SK-N-SH (cell line): Measurements from ENCODE around the gene CAMK4. TPM values are rescaled to one million over a fixed set of nuclear protein-coding genes. Genes with fewer than 3 reads are reported as not detected.
A peak's percentile ranks its signal among the peaks of the same experiment; 100 is the strongest.

Experiments
- CTCF ChIA-PET: fragments of 300-600, 350-600 bp; formaldehyde crosslinking; extraction: SDS; loops from one replicate; lab custom pipeline; 2021; lab: Yijun Ruan, JAX
- POLR2A ChIA-PET: fragments of 350-600 bp; sonication (Branson Sonifier 250); formaldehyde crosslinking; extraction: SDS; loops from one replicate; lab custom pipeline; 2020; ENCODE audit warnings: antibody characterized with exemption, inconsistent platforms; lab: Yijun Ruan, JAX
- DNase-seq: peaks from one replicate; pipeline ENCODE4 v3.0.0; 2012
- H2AFZ ChIP-seq: fragments of 200-600 bp; sonication (generic); 2 replicates; pipeline ENCODE4 v1.8.1; 2016; ENCODE audit warnings: antibody characterized with exemption, mild to moderate bottlenecking, low read depth
- H3F3A ChIP-seq: fragments of 200-600 bp; sonication (generic); replicated peaks from 2 replicates; pipeline ENCODE3; 2016; ENCODE audit warnings: antibody characterized with exemption, mild to moderate bottlenecking; ENCODE audit not compliant: insufficient read depth
- H3K27ac ChIP-seq, 2 experiments: fragments of 200-500 bp in 1 of 2; fragments of 200-600 bp in 1 of 2; sonication (Bioruptor generic) in 1 of 2; sonication (generic), shearing (Covaris generic) in 1 of 2; 2 replicates each; pipeline versions ENCODE4 v1.5.1 to v1.6.1; 2014 to 2016; ENCODE audit warnings: low read depth in 2 of 2, inconsistent platforms in 1 of 2, low read length in 1 of 2, mild to moderate bottlenecking in 1 of 2, mixed read lengths in 1 of 2
- H3K27me3 ChIP-seq: fragments of 200-600 bp; sonication (generic), shearing (Covaris generic); 2 replicates; pipeline ENCODE4 v1.6.1; 2016; ENCODE audit warnings: mixed run types; ENCODE audit not compliant: insufficient read depth
- H3K36me3 ChIP-seq, 2 experiments: fragments of 200-500 bp in 1 of 2; fragments of 200-600 bp in 1 of 2; sonication (Bioruptor generic) in 1 of 2; sonication (generic) in 1 of 2; replicated peaks in 1 of 2; 2 replicates each; pipeline versions ENCODE3 to v1.5.1; 2014 to 2016; ENCODE audit warnings: low read length in 1 of 2, mild to moderate bottlenecking in 1 of 2; ENCODE audit not compliant: insufficient read depth in 2 of 2, control insufficient read depth in 1 of 2
- H3K4me1 ChIP-seq, 2 experiments: fragments of 200-500 bp in 1 of 2; fragments of 200-600 bp in 1 of 2; sonication (Bioruptor generic) in 1 of 2; sonication (generic), shearing (Covaris generic) in 1 of 2; 2 replicates each; pipeline versions ENCODE4 v1.5.1 to v1.6.1; 2014 to 2016; ENCODE audit warnings: low read depth in 1 of 2, low read length in 1 of 2, mixed run types in 1 of 2; ENCODE audit not compliant: insufficient read depth in 2 of 2, control insufficient read depth in 1 of 2
- H3K4me2 ChIP-seq: fragments of 200-600 bp; sonication (generic), shearing (Covaris generic); 2 replicates; pipeline ENCODE4 v1.6.1; 2017; ENCODE audit warnings: mixed run types
- H3K4me3 ChIP-seq, 2 experiments: fragments of 200-500 bp in 1 of 2; fragments of 200-600 bp in 1 of 2; sonication (Bioruptor generic) in 1 of 2; sonication (generic), shearing (Covaris generic) in 1 of 2; 2 replicates each; pipeline versions ENCODE4 v1.5.1 to v1.8.1; 2014 to 2016; ENCODE audit warnings: low read depth in 2 of 2, inconsistent platforms in 1 of 2, low read length in 1 of 2, mild to moderate bottlenecking in 1 of 2, mixed read lengths in 1 of 2, moderate library complexity in 1 of 2
- H3K79me2 ChIP-seq: fragments of 200-600 bp; sonication (generic); 2 replicates; pipeline ENCODE4 v1.8.1; 2017; ENCODE audit warnings: mild to moderate bottlenecking; ENCODE audit not compliant: insufficient read depth
- H3K9ac ChIP-seq: fragments of 200-600 bp; sonication (generic); 2 replicates; pipeline ENCODE4 v1.6.1; 2017; ENCODE audit warnings: mixed run types
- H3K9me2 ChIP-seq: fragments of 200-600 bp; sonication (generic); 2 replicates; pipeline ENCODE4 v1.6.1; 2017; ENCODE audit warnings: mixed run types
- H3K9me3 ChIP-seq: fragments of 200-600 bp; sonication (generic); 2 replicates; pipeline ENCODE4 v1.6.1; 2017; ENCODE audit warnings: mixed run types, mild to moderate bottlenecking, moderate library complexity
- H4K20me1 ChIP-seq: fragments of 200-600 bp; sonication (generic); 2 replicates; pipeline ENCODE4 v1.6.1; 2017; ENCODE audit warnings: mild to moderate bottlenecking, mixed run types; ENCODE audit not compliant: insufficient read depth
- ELF1 ChIP-seq: IDR thresholded peaks from 2 replicates; pipeline ENCODE4 v1.4.0; 2012
- EP300 ChIP-seq, 2 experiments: IDR thresholded peaks; 2 replicates each; pipeline versions ENCODE4 v1.4.0 to v1.6.1; 2012; ENCODE audit warnings: borderline replicate concordance in 1 of 2, low read depth in 1 of 2, low read length in 1 of 2
- EZH2phosphoT487 ChIP-seq: fragments of 200-600 bp; sonication (generic); IDR thresholded peaks from 2 replicates; pipeline ENCODE4 v1.6.1; 2017; ENCODE audit warnings: low read depth, mixed run types, mild to moderate bottlenecking, antibody characterized with exemption, moderate library complexity, borderline replicate concordance
- FOXJ3 ChIP-seq: sonication (generic); formaldehyde crosslinking; IDR thresholded peaks from 2 replicates; pipeline ENCODE4 v1.5.1; 2020; ENCODE audit warnings: mild to moderate bottlenecking, missing genetic modification reagents
- GATA2 ChIP-seq: sonication (generic); formaldehyde crosslinking; IDR thresholded peaks from 2 replicates; pipeline ENCODE4 v1.5.0; 2020; ENCODE audit warnings: mild to moderate bottlenecking, missing genetic modification reagents
- JUND ChIP-seq: IDR thresholded peaks from 2 replicates; pipeline ENCODE4 v1.4.0; 2012
- MXI1 ChIP-seq: IDR thresholded peaks from 2 replicates; pipeline ENCODE4 v1.6.1; 2012; ENCODE audit warnings: mild to moderate bottlenecking, low read depth, low read length, improper control_type of control experiment
- NFIC ChIP-seq: IDR thresholded peaks from 2 replicates; pipeline ENCODE4 v1.4.0; 2012; ENCODE audit warnings: borderline replicate concordance
- NRF1 ChIP-seq: IDR thresholded peaks from 2 replicates; pipeline ENCODE4 v1.6.1; 2012; ENCODE audit warnings: low read depth, mild to moderate bottlenecking, low read length
- POLR2AphosphoS5 ChIP-seq: IDR thresholded peaks from 2 replicates; pipeline ENCODE4 v1.6.1; 2012; ENCODE audit warnings: low read depth, low read length
- RAD21 ChIP-seq: IDR thresholded peaks from 2 replicates; pipeline ENCODE4 v1.6.1; 2012; ENCODE audit warnings: mild to moderate bottlenecking, low read length
- RCOR1 ChIP-seq: fragments of 150-350 bp; IDR thresholded peaks from 2 replicates; pipeline ENCODE4 v1.6.1; 2017; ENCODE audit warnings: antibody characterized with exemption, low read length
- RFX5 ChIP-seq: IDR thresholded peaks from 2 replicates; pipeline ENCODE4 v1.6.1; 2012; ENCODE audit warnings: mild to moderate bottlenecking, improper control_type of control experiment, low read length
- SIN3A ChIP-seq: IDR thresholded peaks from 2 replicates; pipeline ENCODE4 v1.6.1; 2012; ENCODE audit warnings: low read depth, mild to moderate bottlenecking, low read length, moderate library complexity, borderline replicate concordance
- SMC3 ChIP-seq: IDR thresholded peaks from 2 replicates; pipeline ENCODE4 v1.6.1; 2012; ENCODE audit warnings: low read depth, low read length, improper control_type of control experiment
- TAF1 ChIP-seq: IDR thresholded peaks from 2 replicates; pipeline ENCODE4 v1.6.1; 2012; ENCODE audit warnings: low read depth, mild to moderate bottlenecking, low read length, moderate library complexity, borderline replicate concordance
- TEAD4 ChIP-seq: IDR thresholded peaks from 2 replicates; pipeline ENCODE4 v1.4.0; 2012; ENCODE audit warnings: mild to moderate bottlenecking, borderline replicate concordance; ENCODE audit not compliant: insufficient read depth
- WGBS: methylation state at CpG from one replicate; pipeline ENCODE4 v1.1.6; 2017; ENCODE audit warnings: low lambda C conversion rate; 5-methylcytosine and 5-hydroxymethylcytosine counted together
- polyA plus RNA-seq, 3 experiments: library from polyadenylated mRNA; depleted of rRNA; stranded (reverse); fragments of >200 nt; gene quantifications; 2 replicates each; pipeline ENCODE4 v1.2.3, GENCODE V29; 2012
- TF ChIP-seq, protein P1 (sequence below): IDR thresholded peaks from 2 replicates; pipeline ENCODE4 v1.4.0; 2012; ENCODE audit warnings: low read depth

CAMK4 gene
- polyA plus RNA-seq, 1 of the 3 experiments (the other 2 are of a cell fraction), result 4.1 TPM

- H3K9me3 ChIP-seq, result no peaks in the 10 kb centered on the region
- TF ChIP-seq POLR2AphosphoS5 (0 out of 2 replicates have a peak, but pooled peaks have one; percentile 30), RFX5 (peak; percentile 86), RAD21 (no peak), SIN3A (peak; percentile 52; the same call in 1 of the 2 replicates), FOXJ3 (CRISPR knock-in tag) (peak; percentile 71), EZH2phosphoT487 (no peak), EP300 (IDR thresholded peaks at IDR 0.05; ENCODE audit: borderline replicate concordance in 1 of 2, low read depth in 1 of 2, low read length in 1 of 2) (peak in 1 of 2 experiments; percentile 44; a peak in 1 of 4 replicates), SMC3 (no peak), TAF1 (peak; percentile 82), NRF1 (peak; percentile 39; the same call in 1 of the 2 replicates), RCOR1 (0 out of 2 replicates have a peak, but pooled peaks have one; percentile 11), NFIC (peak; percentile 60; the same call in 1 of the 2 replicates), ELF1 (no peak), GATA2 (CRISPR knock-in tag) (no peak; the same call in 1 of the 2 replicates), TEAD4 (0 out of 2 replicates have a peak, but pooled peaks have one; percentile 4), JUND (no peak), MXI1 (peak; percentile 69; the same call in 1 of the 2 replicates)
- TF ChIP-seq, protein P1, sequence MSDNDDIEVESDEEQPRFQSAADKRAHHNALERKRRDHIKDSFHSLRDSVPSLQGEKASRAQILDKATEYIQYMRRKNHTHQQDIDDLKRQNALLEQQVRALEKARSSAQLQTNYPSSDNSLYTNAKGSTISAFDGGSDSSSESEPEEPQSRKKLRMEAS, result peak; percentile 17; the same call in 1 of the 2 replicates
- TF ChIP-seq, all 33 proteins: peak for 12
- under 1% methylated on average over 35 of the region's 41 CpGs for WGBS
- peaks cover 13% of the 10 kb centered on the region for H3F3A ChIP-seq
- H3K79me2 ChIP-seq, result peaks cover 37% of the 10 kb centered on the region
- ChIA-PET CTCF (interaction anchor here (1.3 to 4.0 kb wide), 6 partner anchors 19 to 355 kb away, joined by 4 to 20 read pairs (median 6); no protein-coding TSS in a partner anchor), POLR2A (interaction anchor here (0.8 to 1.4 kb wide), 6 partner anchors 11 to 126 kb away, joined by 3 to 5 read pairs (median 4); no protein-coding TSS in a partner anchor)
- no peaks in the 10 kb centered on the region for H3K27me3 ChIP-seq
- H3K27ac ChIP-seq, result peak within 1 kb of the TSS; percentile 81 to 90
- peak; percentile 96 for DNase-seq
- peaks cover 3 to 5% of the 10 kb centered on the region in 2 experiments; a peak in 3 of 4 replicates for H3K4me1 ChIP-seq
- no peaks in the 10 kb centered on the region for H3K9me2 ChIP-seq
- no peaks in the 10 kb centered on the region for H3K36me3 ChIP-seq
- peak within 1 kb of the TSS; percentile 83 for H3K4me2 ChIP-seq
- peak within 1 kb of the TSS; percentile 89 for H2AFZ ChIP-seq
- no peaks in the 10 kb centered on the region; the same call in 1 of the 2 replicates for H4K20me1 ChIP-seq
- H3K4me3 ChIP-seq, result peak within 1 kb of the TSS; percentile 92 to 98
- H3K9ac ChIP-seq, result peak within 1 kb of the TSS; percentile 74
These were observed 288.4 kb downstream of the CAMK4 start, which contains the start of gene STARD4 for GRCh38 chr5:111512375-111513130. Gene STARD4, minus strand, starts transcription at chr5:111512535. Its CDS starts 5,102 bp downstream, at chr5:111507433.
